Nephron (organoid): ENCODE results near the gene RAB3GAP2.
"Not testable (repeated sequence)": the region's sequence is repeated elsewhere in the genome, so short reads cannot be mapped to it uniquely, and the experiment has no call there.

Source experiments
- H3K27ac Mint-ChIP-seq, 3 experiments: 2 replicates each; pipeline ENCODE4 v1.8.0; 2020; ENCODE audit warnings: mixed read lengths in 3 of 3, mild to moderate bottlenecking in 2 of 3, moderate library complexity in 1 of 3
- H3K27me3 Mint-ChIP-seq: 2 replicates; pipeline ENCODE4 v1.8.0; 2021; ENCODE audit warnings: low read depth, mild to moderate bottlenecking, moderate library complexity, mixed read lengths
- H3K36me3 Mint-ChIP-seq: 2 replicates; pipeline ENCODE4 v1.8.0; 2020; ENCODE audit warnings: low read depth, mixed read lengths
- H3K4me1 Mint-ChIP-seq: 2 replicates; pipeline ENCODE4 v1.8.0; 2020; ENCODE audit warnings: mixed read lengths
- H3K4me3 Mint-ChIP-seq, 3 experiments: 2 replicates each; pipeline ENCODE4 v1.8.0; 2020; ENCODE audit warnings: mild to moderate bottlenecking in 3 of 3, mixed read lengths in 3 of 3, moderate library complexity in 2 of 3
- H3K9me3 Mint-ChIP-seq: 2 replicates; pipeline ENCODE4 v1.8.0; 2020; ENCODE audit warnings: mixed read lengths
- CTCF ChIP-seq, 3 experiments: fragments of 200-600 bp; sonication (generic); IDR thresholded peaks; one replicate each; pipeline ENCODE4 v1.5.0; 2021; ENCODE audit warnings: antibody characterized with exemption in 3 of 3; ENCODE audit not compliant: unreplicated experiment in 3 of 3

RAB3GAP2 gene

GRCh38 chr1:220123066-220123465, 149.2 kb downstream of the RAB3GAP2 start:
- H3K9me3 Mint-ChIP-seq = no peaks in the 10 kb centered on the region
- no peak overlapping the region for H3K27ac Mint-ChIP-seq
- peaks cover 32% of the 10 kb centered on the region for H3K36me3 Mint-ChIP-seq
- no peaks in the 10 kb centered on the region for H3K27me3 Mint-ChIP-seq
- H3K4me3 Mint-ChIP-seq = no peak overlapping the region
- H3K4me1 Mint-ChIP-seq = no peaks in the 10 kb centered on the region
- TF ChIP-seq CTCF (IDR thresholded peaks at IDR 0.05; ENCODE audit: unreplicated experiment in 3 of 3) = no peak

- no peak for TF ChIP-seq CTCF (IDR thresholded peaks at IDR 0.05; ENCODE audit: unreplicated experiment in 3 of 3)
- Mint-ChIP-seq H3K27me3 (no peaks in the 10 kb centered on the region), H3K36me3 (peaks cover 23% of the 10 kb centered on the region)
Observed at GRCh38 chr1:220121791-220122530, 150.3 kb downstream of the RAB3GAP2 start.

GRCh38 chr1:220119043-220119512, 153.2 kb downstream of the RAB3GAP2 start:
- no peak overlapping the region for H3K4me3 Mint-ChIP-seq
- no peaks in the 10 kb centered on the region for H3K4me1 Mint-ChIP-seq
- no peak for TF ChIP-seq CTCF (IDR thresholded peaks at IDR 0.05; ENCODE audit: unreplicated experiment in 3 of 3)
- H3K27ac Mint-ChIP-seq = no peak overlapping the region
- H3K27me3 Mint-ChIP-seq = no peaks in the 10 kb centered on the region
- H3K9me3 Mint-ChIP-seq = no peaks in the 10 kb centered on the region
- H3K36me3 Mint-ChIP-seq = peaks cover 24% of the 10 kb centered on the region

More at GRCh38 chr1:220121791-220122530, 150.3 kb downstream of the RAB3GAP2 start:
- H3K4me3 Mint-ChIP-seq = no peak overlapping the region
- H3K4me1 Mint-ChIP-seq = no peaks in the 10 kb centered on the region
- H3K27ac Mint-ChIP-seq = peak overlapping the region in 1 of 3 experiments; percentile 21
- H3K9me3 Mint-ChIP-seq = no peaks in the 10 kb centered on the region

DNA sequence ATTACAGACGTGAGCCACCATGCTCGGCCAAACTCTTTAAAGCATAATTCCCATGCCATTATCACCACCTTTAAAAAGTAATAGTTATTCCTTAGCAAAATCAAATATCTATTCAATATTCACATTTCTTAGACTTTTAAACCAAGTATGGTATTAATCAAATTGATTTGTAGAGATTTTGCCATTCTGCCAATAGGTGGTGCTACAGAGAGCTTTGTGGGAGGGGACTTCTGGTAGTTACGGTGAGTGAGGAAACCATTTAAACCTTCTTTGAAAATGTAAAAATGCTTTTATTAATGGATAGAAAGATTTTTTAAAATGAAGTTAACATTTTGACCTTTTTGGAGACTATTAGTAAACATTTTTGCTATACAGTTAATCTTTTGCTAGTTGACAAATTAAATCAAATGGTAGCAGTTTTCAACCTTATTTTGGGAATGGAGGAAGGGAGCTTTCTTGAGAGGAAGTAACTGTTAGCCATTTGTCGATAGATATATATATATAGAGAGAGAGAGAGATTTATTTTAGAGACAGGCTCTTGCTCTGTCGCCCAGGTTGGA, 159.0 kb downstream of the RAB3GAP2 start:
- H3K36me3 Mint-ChIP-seq = peaks cover 52% of the 10 kb centered on the region
- H3K4me3 Mint-ChIP-seq = no peak overlapping the region
- H3K27me3 Mint-ChIP-seq = no peaks in the 10 kb centered on the region
- TF ChIP-seq CTCF (IDR thresholded peaks at IDR 0.05; ENCODE audit: unreplicated experiment in 3 of 3) = peak; percentile 19 to 45 (median 27)
- no peak overlapping the region for H3K27ac Mint-ChIP-seq
- H3K4me1 Mint-ChIP-seq = no peaks in the 10 kb centered on the region
- H3K9me3 Mint-ChIP-seq = no peaks in the 10 kb centered on the region

GRCh38 chr1:220112600-220112999, 159.7 kb downstream of the RAB3GAP2 start:
- H3K36me3 Mint-ChIP-seq = peaks cover 56% of the 10 kb centered on the region
- not testable (repeated sequence) for H3K4me1 Mint-ChIP-seq, H3K9me3 Mint-ChIP-seq, H3K4me3 Mint-ChIP-seq, H3K27ac Mint-ChIP-seq, H3K27me3 Mint-ChIP-seq

DNA sequence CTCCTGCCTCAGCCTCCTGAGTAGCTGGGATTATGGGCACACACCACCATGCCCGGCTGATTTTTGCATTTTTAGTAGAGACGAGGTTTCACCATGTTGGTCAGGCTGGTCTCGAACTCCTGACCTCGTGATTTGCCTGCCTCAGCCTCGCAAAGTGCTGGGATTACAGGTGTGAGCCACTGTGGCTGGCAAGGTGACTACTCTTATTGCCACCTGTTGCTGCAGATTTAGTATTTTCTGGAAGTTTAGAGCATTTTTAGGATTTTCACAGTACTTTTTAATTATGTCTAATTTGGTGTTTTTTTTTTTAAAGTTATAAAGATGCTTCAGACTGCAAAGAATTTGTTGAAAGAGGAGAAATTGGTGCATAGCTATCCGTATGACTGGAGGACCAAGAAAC, 161.8 kb downstream of the RAB3GAP2 start:
- H3K36me3 Mint-ChIP-seq = peaks cover 65% of the 10 kb centered on the region
- H3K4me1 Mint-ChIP-seq, H3K27me3 Mint-ChIP-seq, H3K27ac Mint-ChIP-seq, H3K4me3 Mint-ChIP-seq, H3K9me3 Mint-ChIP-seq: not testable (repeated sequence)

DNA sequence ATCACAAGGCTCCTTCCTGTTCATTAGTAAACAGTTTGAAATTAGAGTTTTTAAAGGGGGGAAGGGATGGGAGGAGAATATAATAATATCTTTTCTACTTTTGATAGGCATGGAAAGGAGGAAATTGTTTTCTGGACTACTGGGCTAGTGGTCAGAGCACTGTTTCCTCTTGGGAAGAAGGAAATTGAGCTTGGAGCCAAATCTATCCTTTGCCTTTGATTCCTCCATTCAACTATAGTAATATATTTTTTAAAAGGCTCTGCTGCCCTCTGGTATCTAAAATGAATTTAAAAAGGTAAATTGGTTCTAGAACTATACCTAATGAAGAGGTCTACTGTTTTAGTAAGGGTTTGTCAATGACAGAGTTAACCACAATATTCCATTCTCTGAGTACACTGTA, 172.4 kb downstream of the RAB3GAP2 start:
- no peak overlapping the region for H3K27ac Mint-ChIP-seq
- H3K4me3 Mint-ChIP-seq = no peak overlapping the region
- peaks cover 8% of the 10 kb centered on the region for H3K4me1 Mint-ChIP-seq
- H3K36me3 Mint-ChIP-seq = peaks cover 48% of the 10 kb centered on the region
- H3K27me3 Mint-ChIP-seq = no peaks in the 10 kb centered on the region
- no peak for TF ChIP-seq CTCF (IDR thresholded peaks at IDR 0.05; ENCODE audit: unreplicated experiment in 3 of 3)
- no peaks in the 10 kb centered on the region for H3K9me3 Mint-ChIP-seq
